Posterior cingulate gyrus (tissue), 11 donors: ENCODE results near the gene PTPN4.
A peak's percentile ranks its signal among the peaks of the same experiment; 100 is the strongest.

Experiments used
- DNase-seq, 10 donors: peaks; one replicate each; pipeline versions ENCODE4 v3.0.0 to v3.0.0-alpha.2; 2020 to 2021; ENCODE audit warnings: mixed read lengths in 3 of 10
- intact Hi-C: fragments of 100-400 bp; cut with DNase I; formaldehyde crosslinking; loops from one replicate; pipeline ENCODE4 v1.15.1; 2023

PTPN4 gene

DNA sequence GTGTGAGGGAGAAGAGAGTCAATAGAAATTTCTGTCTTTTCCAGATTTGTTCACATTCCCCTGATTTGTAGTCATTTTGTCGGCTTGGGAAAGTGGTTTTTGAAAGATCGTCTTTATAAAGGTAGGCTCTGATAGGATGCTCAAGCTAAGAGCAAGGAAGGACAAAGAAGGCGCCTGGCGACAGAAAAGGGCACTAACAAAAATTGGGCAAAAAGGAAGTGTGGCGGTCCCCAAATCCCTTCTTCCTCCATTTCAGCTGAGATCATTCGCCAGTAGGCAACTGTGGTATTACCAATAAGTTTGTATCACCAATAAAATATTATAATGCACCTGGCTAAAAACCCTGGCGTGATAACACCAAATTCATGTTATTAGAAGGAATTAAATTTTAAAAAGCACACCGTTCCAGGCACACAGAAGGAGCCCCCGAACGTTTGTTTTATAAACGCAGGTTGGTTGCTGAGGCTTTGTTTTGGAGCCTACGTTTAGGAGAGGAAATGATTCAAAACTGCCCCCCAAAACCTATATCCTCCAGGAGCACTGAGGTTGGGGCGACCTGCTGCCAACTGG is 756 bp upstream of the PTPN4 start:
- intact Hi-C loops = loop anchor here (2.0 to 10.0 kb wide), 3 partner anchors 54 to 413 kb away; partner anchors contain the start of gene EPB41L5
- DNase-seq = no peak

DNA sequence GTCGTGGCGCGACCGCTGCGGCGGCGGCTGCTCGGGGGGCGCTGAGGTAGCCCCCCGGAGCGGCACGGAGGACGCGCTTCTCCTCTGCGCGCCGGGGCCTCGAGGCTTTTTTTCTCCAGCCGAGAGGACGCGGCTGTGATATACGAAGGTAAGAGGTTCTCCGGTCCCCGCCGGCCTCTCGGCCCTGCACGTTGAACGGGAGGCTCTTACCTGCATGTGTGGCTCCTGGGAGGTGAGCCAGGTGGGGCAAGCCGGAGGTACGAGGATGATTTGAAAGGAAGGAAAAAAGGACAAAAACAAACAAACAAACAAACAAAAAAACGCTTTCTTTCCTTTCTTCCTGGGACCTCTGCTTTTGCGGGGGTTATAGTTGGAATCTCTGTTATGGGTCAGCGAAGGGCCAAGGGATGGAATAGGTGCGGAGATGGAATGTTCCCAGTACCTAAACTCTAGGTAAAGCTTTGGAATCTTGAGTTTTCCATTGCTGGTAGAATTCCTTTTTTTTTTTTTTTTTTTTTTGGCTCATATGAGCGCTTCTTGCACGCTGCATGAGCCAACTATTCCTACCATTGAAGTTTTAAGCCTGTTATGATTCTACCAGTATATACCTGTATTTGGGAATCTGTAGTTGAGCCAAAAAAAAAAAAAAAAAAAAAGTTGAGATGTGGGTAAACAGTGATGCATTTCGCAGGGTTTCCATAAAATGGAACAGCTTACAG is 674 bp downstream of the PTPN4 start:
- intact Hi-C loops = no loop called here

GRCh38 chr2:119760956-119761275 is 1.2 kb downstream of the PTPN4 start:
- intact Hi-C loops = no loop called here

More for the DNA sequence above, 674 bp downstream of the PTPN4 start:
- DNase-seq = peak in 4 of 10 donors; percentile 27 to 86 (median 54)

GRCh38 chr2:119764832-119765231 is 5.1 kb downstream of the PTPN4 start:
- intact Hi-C loops = no loop called here
- no peak for DNase-seq

More at GRCh38 chr2:119760956-119761275, 1.2 kb downstream of the PTPN4 start:
- no peak for DNase-seq

DNA sequence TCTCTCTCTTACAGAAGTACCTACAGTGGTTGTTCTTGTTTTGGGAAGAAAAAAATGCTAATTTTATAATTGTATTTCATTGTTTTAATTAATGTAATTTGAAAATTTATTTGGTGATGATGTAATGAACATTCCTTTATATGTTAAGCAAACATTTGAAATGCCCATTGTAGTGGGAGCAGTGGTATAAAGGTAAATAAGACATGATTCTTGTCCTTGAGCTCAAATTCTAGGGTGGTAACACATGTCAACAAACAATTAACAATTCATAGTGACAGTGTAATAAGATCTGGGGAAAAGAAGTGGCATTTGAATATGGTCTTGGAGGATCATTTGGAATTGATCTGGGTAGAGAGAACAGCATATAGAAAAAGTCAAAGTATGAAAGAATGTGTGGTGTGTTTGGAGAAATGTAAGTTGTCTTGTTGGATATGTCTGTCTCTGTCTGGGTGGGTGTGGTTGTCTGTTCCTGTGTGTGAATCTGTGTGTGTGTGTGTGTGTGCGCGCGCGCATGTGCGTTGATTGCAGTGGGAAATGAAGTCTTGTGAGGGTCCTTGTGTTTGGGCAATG is 5.8 kb downstream of the PTPN4 start:
- intact Hi-C loops = no loop called here
- no peak for DNase-seq

GRCh38 chr2:119766944-119767343 is 7.2 kb downstream of the PTPN4 start:
- intact Hi-C loops = no loop called here
- DNase-seq = no peak

- intact Hi-C loops = no loop called here
- no peak for DNase-seq
Measured at GRCh38 chr2:119768742-119769141, 9.0 kb downstream of the PTPN4 start.

- intact Hi-C loops = no loop called here
- no peak for DNase-seq
Measured at GRCh38 chr2:119769645-119770044, 9.9 kb downstream of the PTPN4 start.

DNA sequence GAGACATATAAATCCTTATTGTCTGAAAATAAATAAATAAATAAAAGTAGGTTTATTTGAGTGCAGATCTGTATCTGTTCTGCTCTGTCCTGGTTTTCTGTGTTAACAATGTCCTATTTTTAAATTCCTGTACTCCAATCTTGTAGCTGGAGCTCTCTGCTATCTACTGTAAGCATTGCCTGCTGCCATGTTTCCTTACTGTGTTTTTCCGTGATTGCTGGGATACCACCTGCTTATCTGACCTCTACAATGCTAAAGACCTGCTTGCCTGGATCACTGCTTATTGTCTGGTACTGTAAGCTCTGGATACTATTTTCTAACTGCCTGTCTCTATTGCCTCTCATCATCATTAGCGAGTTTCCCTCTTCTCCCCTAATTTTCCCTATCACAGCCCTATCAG is 11.6 kb downstream of the PTPN4 start:
- DNase-seq = no peak
- intact Hi-C loops = no loop called here

GRCh38 chr2:119772128-119772527 is 12.4 kb downstream of the PTPN4 start:
- no peak for DNase-seq
- intact Hi-C loops = no loop called here

DNA sequence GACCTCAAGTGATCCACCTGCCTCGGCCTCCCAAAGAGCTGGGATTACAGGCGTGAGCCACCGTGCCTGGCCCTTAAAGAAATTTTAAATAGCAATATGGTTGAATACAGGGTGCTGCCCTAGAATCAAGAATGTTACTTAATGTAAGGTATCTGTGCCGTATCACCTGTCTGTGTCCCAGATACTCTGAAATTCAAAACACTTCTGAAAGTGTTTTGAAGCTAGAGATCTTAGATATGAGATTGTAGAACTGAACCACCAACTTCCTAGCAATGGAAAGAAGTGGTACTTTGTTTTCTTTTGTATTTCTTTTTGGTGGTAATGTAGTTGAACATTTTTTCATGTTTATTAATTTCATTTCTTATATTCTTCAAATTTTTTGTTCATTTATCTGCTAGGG is 13.0 kb downstream of the PTPN4 start:
- no peak for DNase-seq
- intact Hi-C loops = no loop called here

DNA sequence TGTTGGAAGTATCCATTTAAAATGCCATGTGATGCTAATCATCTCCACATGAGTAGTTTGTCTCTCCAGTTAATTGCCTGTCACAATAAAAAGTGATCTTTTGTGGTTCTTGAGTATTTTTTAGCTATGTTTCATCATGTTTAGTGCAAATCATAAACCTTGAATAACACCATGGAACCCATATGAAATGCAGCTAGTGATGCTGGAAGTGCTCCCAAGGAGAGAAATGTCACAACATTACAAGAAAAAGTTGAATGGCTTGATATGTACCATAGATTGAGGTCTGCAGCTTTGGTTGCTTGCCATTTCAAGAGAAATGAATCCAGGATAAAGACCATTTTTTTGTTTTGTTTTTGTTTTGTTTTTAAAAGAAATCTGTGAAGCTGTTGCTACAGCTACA is 14.3 kb downstream of the PTPN4 start:
- DNase-seq = no peak
- intact Hi-C loops = no loop called here

DNA sequence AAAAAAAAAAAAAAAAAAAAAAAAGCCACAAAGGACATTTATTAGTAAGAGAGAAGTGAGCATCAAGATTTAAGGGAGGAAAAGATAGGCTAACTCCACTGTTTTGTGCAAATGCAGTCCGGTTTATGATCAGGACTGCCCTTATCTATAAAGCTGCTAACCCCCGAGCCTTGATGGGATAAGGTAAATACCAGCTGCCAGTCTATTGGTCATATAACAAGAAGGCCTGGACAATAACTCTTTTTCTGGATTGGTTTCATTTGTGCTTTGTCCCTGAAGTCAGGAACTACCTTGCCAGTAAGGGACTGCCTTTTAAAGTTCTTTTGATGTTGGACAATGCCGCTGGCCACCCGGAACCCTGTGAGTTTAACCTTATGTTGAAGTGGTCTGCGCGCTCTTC is 15.4 kb downstream of the PTPN4 start:
- DNase-seq = no peak
- intact Hi-C loops = no loop called here

DNA sequence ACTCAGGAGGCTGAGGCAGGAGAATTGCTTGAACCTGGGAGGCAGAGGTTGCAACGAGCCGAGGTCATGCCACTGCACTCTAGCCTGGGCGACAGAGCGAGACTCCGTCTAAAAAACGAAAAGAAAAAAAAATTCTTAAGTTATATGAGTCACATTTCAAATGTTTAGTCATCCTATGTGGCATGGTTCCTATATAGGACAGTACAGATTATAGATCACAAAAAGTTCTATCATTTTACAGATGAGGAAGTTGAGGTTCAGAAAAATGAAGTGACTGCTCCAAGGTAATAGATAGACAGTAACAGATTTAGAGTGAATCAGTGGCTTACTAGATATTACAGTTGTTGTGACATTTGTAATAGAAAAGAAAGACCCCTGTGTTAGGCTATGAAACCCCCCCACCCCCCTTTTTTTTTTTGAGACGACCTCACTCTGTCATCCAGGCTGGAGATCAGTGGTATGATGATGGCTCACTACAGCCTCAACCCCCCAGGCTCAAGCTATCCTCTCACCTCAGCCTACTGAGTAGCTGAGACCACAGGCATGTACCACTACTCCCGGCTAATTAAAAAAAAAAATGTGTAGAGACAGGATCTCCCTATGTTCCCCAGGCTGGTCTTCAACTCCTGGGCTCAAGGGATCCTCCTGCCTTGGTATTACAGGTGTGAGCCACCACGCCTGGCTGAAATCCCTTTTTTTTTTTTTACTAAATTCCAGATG is 22.7 kb downstream of the PTPN4 start:
- DNase-seq = no peak
- intact Hi-C loops = no loop called here

DNA sequence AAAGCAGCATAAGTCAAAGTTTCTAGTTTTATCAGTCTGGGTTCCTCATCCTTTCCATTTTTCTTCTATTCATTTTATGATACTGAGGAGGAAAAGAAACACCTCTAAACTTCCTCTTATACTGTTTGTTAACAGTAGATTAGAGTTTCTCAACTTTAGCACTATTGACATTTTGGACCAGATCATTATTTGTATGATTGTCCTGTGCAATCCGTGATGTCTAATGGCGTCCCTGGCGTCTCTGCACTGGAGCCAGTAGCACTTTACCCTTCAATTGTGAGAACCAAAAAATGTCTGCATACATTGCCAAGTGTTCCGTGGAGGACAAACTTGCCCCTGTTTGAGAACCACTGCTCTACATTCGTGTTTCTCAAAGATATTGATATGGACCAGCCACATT is 25.2 kb downstream of the PTPN4 start:
- intact Hi-C loops = no loop called here
- DNase-seq = no peak

DNA sequence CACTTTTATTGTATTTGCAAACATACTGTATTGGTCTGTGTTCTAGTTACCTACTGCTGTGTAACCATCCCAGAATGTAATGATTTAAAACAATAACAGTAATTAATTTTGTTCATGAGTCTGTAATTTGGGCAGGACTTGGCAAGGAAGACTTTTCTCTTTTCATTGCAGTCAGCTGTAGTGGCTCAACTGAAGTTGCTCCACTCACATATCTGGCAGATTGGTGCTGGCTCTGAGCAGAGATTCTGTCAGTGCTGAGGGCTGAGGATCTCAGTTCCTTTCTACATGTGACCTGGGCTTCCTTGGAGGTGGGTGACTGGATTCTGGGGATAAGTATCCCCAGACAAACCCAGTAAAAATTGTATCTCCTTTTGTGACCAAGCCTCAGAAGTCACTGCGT is 26.6 kb downstream of the PTPN4 start:
- DNase-seq = no peak
- intact Hi-C loops = no loop called here

DNA sequence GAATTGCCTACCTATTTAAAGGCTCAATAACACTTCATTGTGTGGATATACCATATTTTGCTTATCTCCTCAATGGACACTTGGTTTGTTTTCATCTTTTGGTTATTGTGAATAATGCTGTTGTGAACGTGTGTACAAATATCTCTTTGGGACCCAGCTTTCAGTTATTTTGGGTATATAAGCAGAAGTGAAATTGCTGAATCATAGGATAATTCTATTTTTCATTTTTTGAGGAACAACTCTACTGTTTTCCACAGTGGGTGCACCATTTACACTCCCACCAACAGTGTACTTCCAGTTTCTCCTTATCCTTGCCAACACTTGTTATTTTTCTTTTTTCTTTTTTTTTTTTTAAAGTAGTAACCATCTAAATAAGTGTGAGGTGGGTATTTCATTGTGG is 29.0 kb downstream of the PTPN4 start:
- intact Hi-C loops = no loop called here
- DNase-seq = no peak

- no peak for DNase-seq
- intact Hi-C loops = no loop called here
Measured at GRCh38 chr2:119790466-119790865, 30.7 kb downstream of the PTPN4 start.

GRCh38 chr2:119792907-119793312 is 33.2 kb downstream of the PTPN4 start:
- intact Hi-C loops = no loop called here
- no peak for DNase-seq

DNA sequence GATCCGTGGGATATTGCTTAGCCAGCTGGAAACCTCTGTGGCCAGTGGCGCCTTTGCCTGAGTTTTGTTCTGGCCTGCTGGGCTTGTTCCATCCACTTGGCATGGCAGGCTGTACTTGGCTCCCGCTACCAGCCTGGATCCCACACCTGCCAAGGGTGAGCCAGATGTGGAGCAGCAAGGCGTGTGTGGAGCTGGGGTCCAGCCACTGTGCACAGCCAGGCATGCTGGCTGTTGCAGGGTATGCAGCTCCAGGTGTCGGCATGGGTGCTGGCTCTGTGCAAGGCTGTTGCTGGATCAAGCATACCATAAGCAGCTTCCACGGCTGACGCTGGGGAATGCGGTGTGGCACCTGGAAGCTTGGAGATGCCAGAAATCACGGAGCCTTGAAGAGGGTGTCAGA is 34.5 kb downstream of the PTPN4 start:
- peak in 4 of 10 donors; percentile 5 to 80 (median 72) for DNase-seq
- intact Hi-C loops = no loop called here
